GM12874 (cell line): ENCODE data around the gene FANCC.

ENCODE experiments used
- TF ChIP-seq, protein P1 (sequence below): IDR thresholded peaks from 2 replicates; pipeline ENCODE4 v1.5.1; 2011; ENCODE audit warnings: low read depth, mild to moderate bottlenecking, control low read depth, low read length, moderate library complexity; ENCODE audit not compliant: insufficient read depth

Gene FANCC, protein sequence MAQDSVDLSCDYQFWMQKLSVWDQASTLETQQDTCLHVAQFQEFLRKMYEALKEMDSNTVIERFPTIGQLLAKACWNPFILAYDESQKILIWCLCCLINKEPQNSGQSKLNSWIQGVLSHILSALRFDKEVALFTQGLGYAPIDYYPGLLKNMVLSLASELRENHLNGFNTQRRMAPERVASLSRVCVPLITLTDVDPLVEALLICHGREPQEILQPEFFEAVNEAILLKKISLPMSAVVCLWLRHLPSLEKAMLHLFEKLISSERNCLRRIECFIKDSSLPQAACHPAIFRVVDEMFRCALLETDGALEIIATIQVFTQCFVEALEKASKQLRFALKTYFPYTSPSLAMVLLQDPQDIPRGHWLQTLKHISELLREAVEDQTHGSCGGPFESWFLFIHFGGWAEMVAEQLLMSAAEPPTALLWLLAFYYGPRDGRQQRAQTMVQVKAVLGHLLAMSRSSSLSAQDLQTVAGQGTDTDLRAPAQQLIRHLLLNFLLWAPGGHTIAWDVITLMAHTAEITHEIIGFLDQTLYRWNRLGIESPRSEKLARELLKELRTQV

DNA sequence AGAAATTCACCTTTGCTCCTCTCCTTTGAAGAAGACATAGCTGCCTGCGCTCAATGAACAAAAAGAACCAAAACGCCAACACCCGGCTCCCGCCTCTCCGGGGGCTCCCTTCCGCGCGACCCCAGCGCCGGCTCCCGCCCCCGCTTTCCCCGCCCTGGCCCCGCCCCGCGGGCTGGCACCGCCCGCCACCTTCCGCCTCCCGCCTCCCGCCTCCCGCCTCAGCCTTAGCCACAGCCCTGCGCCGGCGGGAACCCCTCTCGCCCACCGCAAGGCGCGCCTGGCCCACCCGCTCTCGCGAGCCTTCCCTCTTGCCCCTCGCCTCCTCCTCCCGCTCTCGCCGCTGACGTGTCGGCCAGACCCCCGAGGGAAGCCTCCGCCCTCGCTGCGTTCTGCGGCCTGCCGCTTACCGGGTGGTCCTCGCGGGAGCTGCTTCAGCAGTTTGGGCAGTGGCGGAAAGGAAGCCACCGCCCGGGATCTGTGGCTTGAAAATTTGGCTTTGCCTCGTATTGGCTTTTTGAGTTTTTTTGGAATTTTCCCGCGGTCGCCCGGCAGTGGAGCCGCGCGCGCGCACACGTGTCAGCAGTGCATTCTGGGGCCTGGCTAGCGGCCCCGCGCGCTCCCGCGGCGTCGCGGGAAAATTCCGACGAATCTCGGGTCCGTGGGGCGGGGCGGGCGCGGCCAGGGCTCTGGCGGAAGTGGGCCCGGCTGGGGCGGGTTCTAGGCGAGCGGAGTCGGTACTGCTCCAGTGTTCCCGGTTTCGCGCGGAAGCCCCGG is at the start of gene FANCC:
Gene FANCC, minus strand, starts transcription at position 591 of the 774 bp plus-strand sequence. CDS start 68,418 bp downstream, outside the sequence.
- TF ChIP-seq, protein P1, sequence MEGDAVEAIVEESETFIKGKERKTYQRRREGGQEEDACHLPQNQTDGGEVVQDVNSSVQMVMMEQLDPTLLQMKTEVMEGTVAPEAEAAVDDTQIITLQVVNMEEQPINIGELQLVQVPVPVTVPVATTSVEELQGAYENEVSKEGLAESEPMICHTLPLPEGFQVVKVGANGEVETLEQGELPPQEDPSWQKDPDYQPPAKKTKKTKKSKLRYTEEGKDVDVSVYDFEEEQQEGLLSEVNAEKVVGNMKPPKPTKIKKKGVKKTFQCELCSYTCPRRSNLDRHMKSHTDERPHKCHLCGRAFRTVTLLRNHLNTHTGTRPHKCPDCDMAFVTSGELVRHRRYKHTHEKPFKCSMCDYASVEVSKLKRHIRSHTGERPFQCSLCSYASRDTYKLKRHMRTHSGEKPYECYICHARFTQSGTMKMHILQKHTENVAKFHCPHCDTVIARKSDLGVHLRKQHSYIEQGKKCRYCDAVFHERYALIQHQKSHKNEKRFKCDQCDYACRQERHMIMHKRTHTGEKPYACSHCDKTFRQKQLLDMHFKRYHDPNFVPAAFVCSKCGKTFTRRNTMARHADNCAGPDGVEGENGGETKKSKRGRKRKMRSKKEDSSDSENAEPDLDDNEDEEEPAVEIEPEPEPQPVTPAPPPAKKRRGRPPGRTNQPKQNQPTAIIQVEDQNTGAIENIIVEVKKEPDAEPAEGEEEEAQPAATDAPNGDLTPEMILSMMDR, result no peak

DNA sequence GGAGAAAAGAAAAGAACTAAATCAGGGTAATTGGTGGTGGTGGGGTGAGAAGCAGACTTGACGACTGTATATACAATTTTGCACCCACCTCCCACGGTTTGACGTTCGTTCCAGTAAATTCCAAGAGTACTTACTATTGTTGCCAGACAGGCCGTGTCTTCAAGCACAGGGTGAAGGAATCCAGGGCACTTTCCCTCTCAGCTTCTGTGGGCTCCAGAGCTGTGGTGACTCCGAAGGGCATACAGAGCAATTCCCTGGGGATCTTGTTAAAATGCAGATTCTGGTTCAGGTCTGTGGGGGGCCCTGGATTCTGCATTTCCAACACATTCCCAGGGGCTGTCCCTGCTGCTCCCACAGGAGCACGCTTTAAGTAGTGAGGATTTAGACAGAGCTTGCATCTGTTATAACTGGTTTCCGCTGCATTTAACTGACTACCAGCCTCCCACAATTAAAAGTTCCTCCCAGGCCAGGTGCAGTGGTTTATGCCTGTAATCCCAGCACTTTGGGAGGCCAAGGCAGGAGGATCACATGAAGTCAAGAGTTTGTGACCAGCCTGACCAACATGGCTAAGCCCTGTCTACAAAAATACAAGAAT is 49.3 kb upstream of the FANCC start:
- TF ChIP-seq, protein P1, result no peak

DNA sequence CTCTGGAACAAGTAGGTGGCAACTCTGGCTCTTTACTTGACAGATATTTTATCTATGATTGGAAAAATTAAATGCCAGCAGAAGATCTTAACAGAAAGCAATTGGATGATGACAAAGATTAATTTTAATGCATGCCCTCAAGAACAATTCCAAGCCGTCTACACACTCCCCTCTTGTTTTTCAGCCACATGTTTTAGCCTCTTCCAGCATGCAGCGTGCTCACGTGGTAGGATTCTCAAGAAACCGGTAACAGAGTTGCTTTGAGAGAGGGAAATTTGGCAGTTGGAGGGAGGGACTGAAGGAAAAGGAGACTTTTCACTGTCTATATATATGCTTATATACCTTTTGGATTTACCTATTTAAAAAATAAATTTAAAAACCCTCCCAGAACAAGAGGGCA is 48.3 kb upstream of the FANCC start:
- TF ChIP-seq, protein P1, result no peak

DNA sequence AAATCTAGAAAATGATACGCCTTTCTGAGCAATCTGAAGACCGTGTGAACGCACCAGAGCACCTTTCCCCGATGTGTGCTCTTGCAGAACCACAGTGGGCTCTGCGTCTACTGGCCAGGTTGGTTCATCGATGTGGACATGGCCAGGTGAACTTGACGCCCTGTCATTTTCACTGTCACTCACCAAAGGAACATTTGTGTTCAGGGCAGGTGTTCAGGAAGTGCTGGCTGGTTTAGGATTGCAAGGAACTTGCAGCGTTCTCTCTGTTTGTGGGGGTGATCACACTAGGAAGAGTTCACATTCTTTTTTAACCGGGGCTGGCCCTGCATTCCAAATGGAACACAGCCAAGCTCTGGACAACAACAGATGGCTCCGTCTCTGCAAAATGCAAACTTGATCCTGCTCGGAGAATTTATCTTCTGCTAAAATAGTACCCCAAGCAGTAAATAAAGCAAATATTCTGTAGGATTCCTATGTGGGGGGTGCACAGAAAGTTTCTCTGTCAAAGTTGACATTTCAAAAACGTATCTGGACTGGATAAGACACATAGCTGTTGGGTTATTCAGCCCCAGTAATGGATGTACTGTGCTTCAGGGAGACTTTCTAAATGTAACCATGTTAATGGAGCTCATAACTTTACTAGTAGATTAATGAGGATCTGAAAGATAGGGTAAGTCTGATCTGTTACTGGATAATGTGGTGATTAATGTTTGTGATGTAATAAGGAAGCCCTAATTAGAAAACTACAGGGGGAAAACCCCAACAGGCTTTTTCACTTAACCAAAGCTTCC is 45.7 kb upstream of the FANCC start:
- TF ChIP-seq, protein P1, result no peak

DNA sequence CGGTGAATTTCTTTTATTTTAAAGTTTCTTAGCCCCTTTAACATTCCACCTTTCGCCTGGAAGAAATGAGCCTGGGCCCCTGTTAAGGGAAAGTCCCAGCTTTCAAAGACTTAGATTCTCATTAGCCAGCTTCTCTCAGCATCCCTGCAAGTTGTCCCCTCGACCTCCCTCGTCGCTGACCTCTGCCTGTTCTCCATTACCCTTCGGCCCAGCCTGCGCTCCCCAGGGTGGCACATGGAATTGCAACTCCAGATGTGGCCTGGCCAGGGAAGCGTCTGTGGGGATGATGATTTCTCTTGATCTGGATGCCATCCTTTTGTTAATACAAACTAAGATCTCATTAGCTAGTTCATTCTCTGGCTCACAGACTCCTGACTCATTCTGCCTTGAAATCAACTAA is 43.4 kb upstream of the FANCC start:
- TF ChIP-seq, protein P1, result no peak

DNA sequence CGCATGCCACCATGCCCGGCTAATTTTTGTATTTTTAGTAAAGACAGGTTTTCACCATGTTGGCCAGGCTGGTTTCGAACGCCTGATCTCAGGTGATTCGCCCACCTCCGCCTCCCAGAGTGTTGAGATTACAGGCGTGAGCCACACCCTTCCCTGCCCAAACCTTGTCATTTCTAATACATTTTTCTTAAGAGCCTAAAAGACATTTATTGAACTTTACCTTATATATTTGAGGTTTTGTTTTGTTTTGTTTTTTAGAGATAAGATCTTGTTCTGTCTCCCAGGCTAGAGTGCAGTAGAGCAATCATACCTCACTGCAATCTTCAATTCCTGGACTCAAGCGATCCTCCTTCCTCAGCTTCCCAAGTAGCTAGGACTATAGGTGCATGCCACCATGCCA is 39.8 kb upstream of the FANCC start:
- TF ChIP-seq, protein P1, result no peak
